Hepatocyte (in vitro differentiated cells): ENCODE data around the gene STARD7. TPM values are rescaled to one million over a fixed set of nuclear protein-coding genes. Genes with fewer than 3 reads are reported as not detected.

Source experiments
- DNase-seq: peaks from one replicate; pipeline ENCODE4 v3.0.0-alpha.2; 2016; ENCODE audit warnings: low spot score
- H2AFZ ChIP-seq: fragments of 200-600 bp; sonication (generic); 2 replicates; pipeline ENCODE4 v1.6.0; 2016; ENCODE audit warnings: antibody characterized with exemption, mild to moderate bottlenecking
- H3K27ac ChIP-seq: fragments of 200-600 bp; sonication (generic); 2 replicates; pipeline ENCODE4 v1.5.1; 2016; ENCODE audit warnings: mild to moderate bottlenecking
- H3K27me3 ChIP-seq: fragments of 200-600 bp; sonication (generic); 2 replicates; pipeline ENCODE4 v1.6.1; 2016
- H3K36me3 ChIP-seq: fragments of 200-600 bp; sonication (generic); replicated peaks from 2 replicates; pipeline ENCODE4 v1.5.1; 2016; ENCODE audit warnings: low read depth; ENCODE audit not compliant: insufficient read depth
- H3K4me1 ChIP-seq: fragments of 200-600 bp; sonication (generic); 2 replicates; pipeline ENCODE4 v1.5.1; 2016; ENCODE audit warnings: mild to moderate bottlenecking, moderate library complexity; ENCODE audit not compliant: insufficient read depth
- H3K4me2 ChIP-seq: fragments of 200-600 bp; sonication (generic); 2 replicates; pipeline ENCODE4 v1.6.0; 2016
- H3K4me3 ChIP-seq: fragments of 200-600 bp; sonication (generic); 2 replicates; pipeline ENCODE4 v1.5.1; 2016; ENCODE audit warnings: mild to moderate bottlenecking
- H3K79me2 ChIP-seq: fragments of 200-600 bp; sonication (generic); 2 replicates; pipeline ENCODE4 v1.6.0; 2017; ENCODE audit warnings: mild to moderate bottlenecking
- H3K9me2 ChIP-seq: fragments of 200-600 bp; sonication (generic); replicated peaks from 2 replicates; pipeline ENCODE4 v1.6.0; 2017; ENCODE audit warnings: mild to moderate bottlenecking; ENCODE audit not compliant: insufficient read depth
- H3K9me3 ChIP-seq: fragments of 200-600 bp; sonication (generic); 2 replicates; pipeline ENCODE4 v1.5.1; 2016; ENCODE audit warnings: low read depth, mild to moderate bottlenecking
- H4K20me1 ChIP-seq: fragments of 200-600 bp; sonication (generic); 2 replicates; pipeline ENCODE4 v1.6.0; 2016; ENCODE audit warnings: mild to moderate bottlenecking; ENCODE audit not compliant: insufficient read depth, poor library complexity, severe bottlenecking
- EZH2 ChIP-seq: fragments of 200-600 bp; sonication (generic); IDR thresholded peaks from 2 replicates; pipeline ENCODE4 v1.6.1; 2016; ENCODE audit warnings: antibody characterized with exemption, mild to moderate bottlenecking, borderline replicate concordance
- EZH2phosphoT487 ChIP-seq: fragments of 200-600 bp; sonication (generic); IDR thresholded peaks from one replicate; pipeline ENCODE4 v1.6.1; 2018; ENCODE audit warnings: antibody characterized with exemption, mild to moderate bottlenecking, low read depth, moderate library complexity; ENCODE audit not compliant: unreplicated experiment, severe bottlenecking
- WGBS: methylation state at CpG from one replicate; pipeline ENCODE4 v1.1.6; 2016; ENCODE audit warnings: low lambda C conversion rate; ENCODE audit errors: missing lambda C conversion rate; 5-methylcytosine and 5-hydroxymethylcytosine counted together
- polyA plus RNA-seq: library from polyadenylated mRNA; unstranded; fragments of >200 nt; fragmentation: Nextera tagmentation; extraction: Ambion mirVana; gene quantifications from 2 replicates; pipeline ENCODE4 v1.2.1, GENCODE V29; 2016
- total RNA-seq: library from RNA; depleted of rRNA; stranded (reverse); fragments of >200 nt; gene quantifications from 2 replicates; pipeline ENCODE4 v1.2.3, GENCODE V29; 2014
- TF ChIP-seq, protein P1 (sequence below): fragments of 200-600 bp; sonication (generic); IDR thresholded peaks from 2 replicates; pipeline ENCODE4 v1.5.1; 2016; ENCODE audit warnings: antibody characterized with exemption, mild to moderate bottlenecking; ENCODE audit not compliant: poor library complexity

Gene STARD7
- total and polyA plus RNA-seq, 2 experiments from 2014 or later = 101 to 138 TPM

DNA sequence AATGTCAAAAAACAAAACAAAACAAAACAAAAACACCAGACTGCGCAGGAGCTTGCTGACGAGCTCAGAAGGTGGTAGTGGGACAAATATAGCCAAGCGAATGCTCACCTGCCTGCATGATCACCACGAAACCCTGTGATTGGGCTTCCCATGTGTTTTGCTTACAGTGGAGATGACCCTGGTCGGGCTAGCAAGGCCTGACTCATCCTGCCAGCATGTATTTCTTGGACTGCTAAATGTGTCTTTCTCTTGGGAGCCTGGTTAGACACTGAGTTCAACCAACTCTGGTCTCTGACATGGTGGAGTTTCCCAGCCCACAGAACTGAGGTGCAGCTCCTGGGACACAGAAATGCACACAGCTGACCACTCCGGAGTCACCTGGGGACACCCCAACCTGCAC lies 32.7 kb downstream of the STARD7 start:
- Histone ChIP-seq H3K27me3 (no peaks in the 10 kb centered on the region), H3K9me3 (no peaks in the 10 kb centered on the region), H4K20me1 (no peaks in the 10 kb centered on the region), H3K79me2 (no peaks in the 10 kb centered on the region), H2AFZ (no peak overlapping the region), H3K4me1 (no peaks in the 10 kb centered on the region), H3K27ac (no peak overlapping the region), H3K9me2 (no peaks in the 10 kb centered on the region), H3K36me3 (no peaks in the 10 kb centered on the region), H3K4me2 (no peak overlapping the region), H3K4me3 (no peak overlapping the region)
- no peak for DNase-seq
- 89% methylated on average over 6 of the region's 6 CpGs for WGBS
- TF ChIP-seq, protein P1, sequence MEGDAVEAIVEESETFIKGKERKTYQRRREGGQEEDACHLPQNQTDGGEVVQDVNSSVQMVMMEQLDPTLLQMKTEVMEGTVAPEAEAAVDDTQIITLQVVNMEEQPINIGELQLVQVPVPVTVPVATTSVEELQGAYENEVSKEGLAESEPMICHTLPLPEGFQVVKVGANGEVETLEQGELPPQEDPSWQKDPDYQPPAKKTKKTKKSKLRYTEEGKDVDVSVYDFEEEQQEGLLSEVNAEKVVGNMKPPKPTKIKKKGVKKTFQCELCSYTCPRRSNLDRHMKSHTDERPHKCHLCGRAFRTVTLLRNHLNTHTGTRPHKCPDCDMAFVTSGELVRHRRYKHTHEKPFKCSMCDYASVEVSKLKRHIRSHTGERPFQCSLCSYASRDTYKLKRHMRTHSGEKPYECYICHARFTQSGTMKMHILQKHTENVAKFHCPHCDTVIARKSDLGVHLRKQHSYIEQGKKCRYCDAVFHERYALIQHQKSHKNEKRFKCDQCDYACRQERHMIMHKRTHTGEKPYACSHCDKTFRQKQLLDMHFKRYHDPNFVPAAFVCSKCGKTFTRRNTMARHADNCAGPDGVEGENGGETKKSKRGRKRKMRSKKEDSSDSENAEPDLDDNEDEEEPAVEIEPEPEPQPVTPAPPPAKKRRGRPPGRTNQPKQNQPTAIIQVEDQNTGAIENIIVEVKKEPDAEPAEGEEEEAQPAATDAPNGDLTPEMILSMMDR = no peak
- TF ChIP-seq EZH2phosphoT487 (no peak), EZH2 (no peak)

- TF ChIP-seq, protein P1 = peak; percentile 85
- TF ChIP-seq EZH2 = no peak
- Histone ChIP-seq H2AFZ (no peak overlapping the region), H3K27ac (no peak overlapping the region), H3K9me2 (no peaks in the 10 kb centered on the region), H3K36me3 (no peaks in the 10 kb centered on the region), H3K4me2 (no peak overlapping the region), H3K4me1 (no peaks in the 10 kb centered on the region), H3K79me2 (no peaks in the 10 kb centered on the region), H3K9me3 (no peaks in the 10 kb centered on the region), H3K4me3 (no peak overlapping the region), H4K20me1 (no peaks in the 10 kb centered on the region), H3K27me3 (no peaks in the 10 kb centered on the region)
- DNase-seq = peak; percentile 85
- 53% methylated on average over 8 of the region's 8 CpGs for WGBS
Observed at GRCh38 chr2:96174251-96175144, 34.1 kb downstream of the STARD7 start.

GRCh38 chr2:96171831-96172230 lies 36.8 kb downstream of the STARD7 start:
- no peaks in the 10 kb centered on the region for H3K27me3 ChIP-seq
- no peak overlapping the region for H3K27ac ChIP-seq
- H3K79me2 ChIP-seq = no peaks in the 10 kb centered on the region
- 96% methylated on average over 15 of the region's 15 CpGs for WGBS
- H2AFZ ChIP-seq = no peak overlapping the region
- no peaks in the 10 kb centered on the region for H3K36me3 ChIP-seq
- H3K9me3 ChIP-seq = no peaks in the 10 kb centered on the region
- H3K4me2 ChIP-seq = no peak overlapping the region
- H3K9me2 ChIP-seq = no peaks in the 10 kb centered on the region
- H4K20me1 ChIP-seq = no peaks in the 10 kb centered on the region
- no peaks in the 10 kb centered on the region for H3K4me1 ChIP-seq
- TF ChIP-seq, protein P1 = no peak
- TF ChIP-seq EZH2 (no peak), EZH2phosphoT487 (no peak)
- H3K4me3 ChIP-seq = no peak overlapping the region
- DNase-seq = no peak
